ENCODE data around the gene ACTRT3. TPM values are rescaled to one million over a fixed set of nuclear protein-coding genes. Genes with fewer than 3 reads are reported as not detected.

The ACTRT3 gene
- total and polyA plus RNA-seq, 2 of the 13 experiments (the other 11 are each of a cell fraction or from before 2014, with no cell fraction given) = 0.42 to 0.97 TPM

GRCh38 chr3:169772305-169772896 lies 3.0 kb upstream of the ACTRT3 start (continued):
- TF ChIP-seq U2AF2 (IDR thresholded peaks at IDR 0.05; ENCODE audit: low read depth, low read length) (no peak), SIX4 (CRISPR knock-in tag; IDR thresholded peaks at IDR 0.05) (no peak), PAWR (CRISPR knock-in tag; IDR thresholded peaks at IDR 0.05; ENCODE audit: borderline replicate concordance) (0 out of 2 replicates have a peak, but pooled peaks have one; percentile 4), ZNF580 (CRISPR knock-in tag; IDR thresholded peaks at IDR 0.05; ENCODE audit: borderline replicate concordance, low read depth) (no peak), ZNF614 (CRISPR knock-in tag; IDR thresholded peaks at IDR 0.05; ENCODE audit: borderline replicate concordance) (no peak), GTF3A (CRISPR knock-in tag; conservative IDR thresholded peaks at IDR 0.05) (no peak), RFX5 (IDR thresholded peaks at IDR 0.05; ENCODE audit: low read depth, low read length) (no peak), ZFP90 (CRISPR knock-in tag; IDR thresholded peaks at IDR 0.05; ENCODE audit: borderline replicate concordance) (no peak), SP2 (CRISPR knock-in tag; IDR thresholded peaks at IDR 0.05) (no peak), TFDP1 (CRISPR knock-in tag; IDR thresholded peaks at IDR 0.05; ENCODE audit: borderline replicate concordance) (0 out of 2 replicates have a peak, but pooled peaks have one; percentile 12), NCOA1 (CRISPR knock-in tag; IDR thresholded peaks at IDR 0.05) (0 out of 2 replicates have a peak, but pooled peaks have one; percentile 12), ZSCAN22 (CRISPR knock-in tag; IDR thresholded peaks at IDR 0.05) (no peak; the same call in 1 of the 2 replicates), CREM (IDR thresholded peaks at IDR 0.05) (no peak), CREM (CRISPR knock-in tag; IDR thresholded peaks at IDR 0.05) (no peak), CEBPB (IDR thresholded peaks at IDR 0.05; ENCODE audit: borderline replicate concordance, low read depth, low read length) (no peak), IRX3 (CRISPR knock-in tag; IDR thresholded peaks at IDR 0.05; ENCODE audit: borderline replicate concordance, low read depth) (no peak), ZNF776 (CRISPR knock-in tag; IDR thresholded peaks at IDR 0.05) (no peak)
- TF ChIP-seq, protein P1, sequence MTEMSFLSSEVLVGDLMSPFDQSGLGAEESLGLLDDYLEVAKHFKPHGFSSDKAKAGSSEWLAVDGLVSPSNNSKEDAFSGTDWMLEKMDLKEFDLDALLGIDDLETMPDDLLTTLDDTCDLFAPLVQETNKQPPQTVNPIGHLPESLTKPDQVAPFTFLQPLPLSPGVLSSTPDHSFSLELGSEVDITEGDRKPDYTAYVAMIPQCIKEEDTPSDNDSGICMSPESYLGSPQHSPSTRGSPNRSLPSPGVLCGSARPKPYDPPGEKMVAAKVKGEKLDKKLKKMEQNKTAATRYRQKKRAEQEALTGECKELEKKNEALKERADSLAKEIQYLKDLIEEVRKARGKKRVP (CRISPR knock-in tag; IDR thresholded peaks at IDR 0.05) = no peak
